OCI-LY7 (cell line): Measurements from ENCODE around the gene AURKAIP1. TPM values are rescaled to one million over a fixed set of nuclear protein-coding genes. Genes with fewer than 3 reads are reported as not detected.

ENCODE experiments used
- BruUV-seq: library from RNA; stranded (reverse); fragments of 400-500 nt; replicated peaks from 2 replicates; lab custom pipeline; 2021; lab: Mats Ljungman, UMichigan
- CTCF ChIA-PET: fragments of 300-600 bp; sonication (Branson Sonifier 250); formaldehyde crosslinking; loops from one replicate; lab custom pipeline; 2022; ENCODE audit warnings: antibody characterized with exemption; ENCODE audit not compliant: unreplicated experiment; lab: Charles Lee
- POLR2A ChIA-PET: fragments of 300-600 bp; sonication (Branson Sonifier 250); formaldehyde crosslinking; loops from one replicate; lab custom pipeline; 2022; ENCODE audit warnings: antibody characterized with exemption; lab: Charles Lee
- DNase-seq: peaks from one replicate; pipeline ENCODE4 v3.0.0-alpha.2; 2015; ENCODE audit warnings: low spot score
- H2AFZ ChIP-seq: fragments of 200-600 bp; sonication (generic), shearing (Covaris generic); 2 replicates; pipeline ENCODE4 v1.6.1; 2014; ENCODE audit warnings: mild to moderate bottlenecking, antibody characterized with exemption, low read length, moderate library complexity
- H3K27ac ChIP-seq: fragments of 200-600 bp; sonication (generic); 2 replicates; pipeline ENCODE4 v1.5.1; 2014; ENCODE audit warnings: mixed run types, low read depth, mild to moderate bottlenecking, moderate library complexity, low read length, inconsistent platforms; ENCODE audit not compliant: poor library complexity, severe bottlenecking
- H3K36me3 ChIP-seq: fragments of 200-600 bp; sonication (generic); 2 replicates; pipeline ENCODE4 v1.6.1; 2014; ENCODE audit warnings: mild to moderate bottlenecking, antibody characterized with exemption, low read length, moderate library complexity, mixed read lengths; ENCODE audit not compliant: insufficient read depth
- H3K4me1 ChIP-seq: fragments of 200-600 bp; sonication (generic); 2 replicates; pipeline ENCODE4 v1.5.1; 2014; ENCODE audit warnings: mild to moderate bottlenecking, low read length; ENCODE audit not compliant: insufficient read depth, poor library complexity, severe bottlenecking
- H3K4me2 ChIP-seq: fragments of 200-600 bp; sonication (generic); 2 replicates; pipeline ENCODE4 v1.6.1; 2014; ENCODE audit warnings: mild to moderate bottlenecking, low read length
- H3K4me3 ChIP-seq: fragments of 200-600 bp; sonication (generic); 2 replicates; pipeline ENCODE4 v1.5.1; 2014; ENCODE audit warnings: mild to moderate bottlenecking, low read depth, low read length; ENCODE audit not compliant: poor library complexity, severe bottlenecking
- H3K79me2 ChIP-seq: fragments of 200-600 bp; sonication (generic); 2 replicates; pipeline ENCODE4 v1.6.1; 2016; ENCODE audit warnings: low read depth, mild to moderate bottlenecking, low read length, moderate library complexity, mixed read lengths; ENCODE audit not compliant: insufficient read depth
- H3K9me2 ChIP-seq: fragments of 200-600 bp; sonication (generic); 2 replicates; pipeline ENCODE4 v1.6.1; 2016; ENCODE audit warnings: mild to moderate bottlenecking, low read length, mixed read lengths; ENCODE audit not compliant: insufficient read depth
- H3K9me3 ChIP-seq: fragments of 200-600 bp; sonication (generic); 2 replicates; pipeline ENCODE4 v1.6.1; 2014; ENCODE audit warnings: mild to moderate bottlenecking, mixed run types, low read length, mixed read lengths
- H4K20me1 ChIP-seq: fragments of 200-600 bp; sonication (generic); 2 replicates; pipeline ENCODE4 v1.6.1; 2014; ENCODE audit warnings: mild to moderate bottlenecking, antibody characterized with exemption, low read length, moderate library complexity, mixed read lengths; ENCODE audit not compliant: insufficient read depth
- EZH2phosphoT487 ChIP-seq: fragments of 200-600 bp; sonication (generic); IDR thresholded peaks from 2 replicates; pipeline ENCODE4 v1.6.1; 2018; ENCODE audit warnings: low read depth, borderline replicate concordance, mild to moderate bottlenecking, mixed run types, antibody characterized with exemption, low read length, moderate library complexity, mixed read lengths
- intact Hi-C: fragments of 100-400 bp; cut with micrococcal nuclease; formaldehyde crosslinking; loops from one replicate; pipeline ENCODE4 v1.10.0; 2022; ENCODE audit not compliant: unreplicated experiment
- total RNA-seq, 2 experiments: library from RNA; depleted of rRNA in 1 of 2; stranded (reverse); fragments of >200 nt in 1 of 2; shearing (Covaris generic) in 1 of 2; gene quantifications; 2 replicates each; pipeline ENCODE4 v1.2.3, GENCODE V29; 2014 to 2022
- TF ChIP-seq, protein P1 (sequence below): fragments of 200-600 bp; sonication (generic); conservative IDR thresholded peaks from 2 replicates; pipeline ENCODE4 v1.5.1; 2014; ENCODE audit warnings: mild to moderate bottlenecking, antibody characterized with exemption, low read length, moderate library complexity, mixed read lengths

AURKAIP1 gene
- total RNA-seq, 2 experiments from 2014 or later, result 163 to 172 TPM

DNA sequence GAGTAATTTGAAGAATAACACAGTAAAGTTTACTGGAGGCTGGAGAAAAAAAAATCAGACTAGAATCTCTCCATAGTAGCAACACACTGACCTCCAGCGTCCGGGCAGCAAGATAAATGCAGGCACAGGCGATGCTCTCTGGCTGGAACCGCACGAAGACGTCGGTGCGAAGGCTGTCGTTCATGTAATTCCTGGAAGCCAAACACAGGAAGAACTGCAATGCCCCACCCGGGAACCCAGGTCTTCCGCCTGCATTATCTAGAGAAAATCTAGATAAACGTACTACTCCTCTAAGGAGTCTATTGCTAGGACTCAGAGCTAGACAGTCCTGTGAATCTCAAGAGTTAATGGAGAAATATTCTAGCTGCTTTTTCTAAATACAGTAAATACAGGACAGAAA is 15.7 kb upstream of the AURKAIP1 start:
- H3K4me1 ChIP-seq, result no peaks in the 10 kb centered on the region
- POLR2A ChIA-PET, result interaction anchor here (0.8 kb wide), 1 partner anchor 25 kb away, joined by 3 read pairs; no protein-coding TSS in a partner anchor

DNA sequence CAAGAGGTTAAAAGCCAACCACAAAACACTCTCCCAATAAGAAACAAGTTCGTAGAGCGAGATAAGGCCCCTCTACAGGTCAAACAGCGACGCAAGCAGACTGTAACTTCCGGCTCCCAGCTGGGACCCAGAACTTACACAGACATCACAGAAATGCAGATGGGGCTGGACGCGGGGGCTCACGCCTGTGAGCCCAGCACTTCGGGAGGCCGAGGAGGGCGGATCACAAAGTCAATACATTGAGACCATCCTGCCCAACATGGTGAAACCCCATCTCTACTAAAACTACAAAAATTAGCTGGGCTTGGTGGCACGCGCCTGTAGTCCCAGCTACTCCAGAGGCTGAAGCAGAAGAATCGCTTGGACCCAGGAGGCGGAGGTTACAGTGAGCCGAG is 13.1 kb upstream of the AURKAIP1 start:
- peaks cover 91% of the 10 kb centered on the region for H3K36me3 ChIP-seq
- POLR2A ChIA-PET, result interaction anchor here (0.6 kb wide), 1 partner anchor 10 kb away, joined by 4 read pairs; no protein-coding TSS in a partner anchor
- H3K4me1 ChIP-seq, result no peaks in the 10 kb centered on the region
- H2AFZ ChIP-seq, result no peak overlapping the region
- intact Hi-C loops, result no loop called here
- no peaks in the 10 kb centered on the region for H3K9me2 ChIP-seq
- H4K20me1 ChIP-seq, result no peaks in the 10 kb centered on the region
- no TSS peak for BruUV-seq
- TF ChIP-seq EZH2phosphoT487, result no peak
- TF ChIP-seq, protein P1, sequence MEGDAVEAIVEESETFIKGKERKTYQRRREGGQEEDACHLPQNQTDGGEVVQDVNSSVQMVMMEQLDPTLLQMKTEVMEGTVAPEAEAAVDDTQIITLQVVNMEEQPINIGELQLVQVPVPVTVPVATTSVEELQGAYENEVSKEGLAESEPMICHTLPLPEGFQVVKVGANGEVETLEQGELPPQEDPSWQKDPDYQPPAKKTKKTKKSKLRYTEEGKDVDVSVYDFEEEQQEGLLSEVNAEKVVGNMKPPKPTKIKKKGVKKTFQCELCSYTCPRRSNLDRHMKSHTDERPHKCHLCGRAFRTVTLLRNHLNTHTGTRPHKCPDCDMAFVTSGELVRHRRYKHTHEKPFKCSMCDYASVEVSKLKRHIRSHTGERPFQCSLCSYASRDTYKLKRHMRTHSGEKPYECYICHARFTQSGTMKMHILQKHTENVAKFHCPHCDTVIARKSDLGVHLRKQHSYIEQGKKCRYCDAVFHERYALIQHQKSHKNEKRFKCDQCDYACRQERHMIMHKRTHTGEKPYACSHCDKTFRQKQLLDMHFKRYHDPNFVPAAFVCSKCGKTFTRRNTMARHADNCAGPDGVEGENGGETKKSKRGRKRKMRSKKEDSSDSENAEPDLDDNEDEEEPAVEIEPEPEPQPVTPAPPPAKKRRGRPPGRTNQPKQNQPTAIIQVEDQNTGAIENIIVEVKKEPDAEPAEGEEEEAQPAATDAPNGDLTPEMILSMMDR, result no peak
- no peak for DNase-seq
- CTCF ChIA-PET, result no interaction called here
- H3K79me2 ChIP-seq, result no peaks in the 10 kb centered on the region
- no peak overlapping the region for H3K4me2 ChIP-seq
- no peak overlapping the region for H3K4me3 ChIP-seq
- no peak overlapping the region for H3K27ac ChIP-seq
- no peaks in the 10 kb centered on the region for H3K9me3 ChIP-seq

More for the DNA sequence above, 15.7 kb upstream of the AURKAIP1 start:
- Histone ChIP-seq H3K36me3 (peaks cover 99% of the 10 kb centered on the region), H3K4me2 (no peak overlapping the region), H3K4me3 (no peak overlapping the region), H3K27ac (no peak overlapping the region), H2AFZ (no peak overlapping the region), H3K9me3 (no peaks in the 10 kb centered on the region), H4K20me1 (no peaks in the 10 kb centered on the region), H3K9me2 (no peaks in the 10 kb centered on the region), H3K79me2 (peaks cover 9% of the 10 kb centered on the region; the same call in 1 of the 2 replicates)
- DNase-seq, result no peak
- no TSS peak for BruUV-seq
- intact Hi-C loops, result no loop called here
- TF ChIP-seq, protein P1, result no peak
- TF ChIP-seq EZH2phosphoT487, result no peak
- CTCF ChIA-PET, result no interaction called here
